Mesangial cell (primary cell): ENCODE data around the gene SPRY2. TPM values are rescaled to one million over a fixed set of nuclear protein-coding genes. Genes with fewer than 3 reads are reported as not detected.

Source experiments
- total RNA-seq: library from RNA; depleted of rRNA; stranded (reverse); fragments of >200 nt; gene quantifications from 2 replicates; pipeline ENCODE4 v1.2.3, GENCODE V29; 2015

Gene SPRY2, protein sequence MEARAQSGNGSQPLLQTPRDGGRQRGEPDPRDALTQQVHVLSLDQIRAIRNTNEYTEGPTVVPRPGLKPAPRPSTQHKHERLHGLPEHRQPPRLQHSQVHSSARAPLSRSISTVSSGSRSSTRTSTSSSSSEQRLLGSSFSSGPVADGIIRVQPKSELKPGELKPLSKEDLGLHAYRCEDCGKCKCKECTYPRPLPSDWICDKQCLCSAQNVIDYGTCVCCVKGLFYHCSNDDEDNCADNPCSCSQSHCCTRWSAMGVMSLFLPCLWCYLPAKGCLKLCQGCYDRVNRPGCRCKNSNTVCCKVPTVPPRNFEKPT
- 14.5 and 16.4 TPM in 2 replicates for total RNA-seq

GRCh38 chr13:80341101-80341755 is at the start of gene SPRY2:
Gene SPRY2 (minus strand): TSS chr13:80341126. CDS start chr13:80337705, 3,421 bp downstream.

